Measurements from ENCODE around the gene PHF21B.

The PHF21B gene

GRCh38 chr22:45034156-45034555 lies 24.4 kb upstream of the PHF21B start:
- Mint-ChIP-seq H3K4me3 (no peak overlapping the region), H3K4me1 (no peaks in the 10 kb centered on the region), H3K27ac (no peak overlapping the region), H3K9me3 (no peaks in the 10 kb centered on the region), H3K27me3 (peaks cover 15 to 35% of the 10 kb centered on the region in 2 donors), H3K36me3 (no peaks in the 10 kb centered on the region)
- no peak for ATAC-seq (replicated peaks)
- DNase-seq, result no peak

GRCh38 chr22:45033136-45033535 lies 23.3 kb upstream of the PHF21B start:
- DNase-seq, result no peak
- no peaks in the 10 kb centered on the region for H3K9me3 Mint-ChIP-seq
- H3K27ac Mint-ChIP-seq, result no peak overlapping the region
- H3K27me3 Mint-ChIP-seq, result peaks cover 18 to 29% of the 10 kb centered on the region in 2 donors
- no peak overlapping the region for H3K4me3 Mint-ChIP-seq
- H3K4me1 Mint-ChIP-seq, result no peaks in the 10 kb centered on the region
- ATAC-seq (replicated peaks), result no peak
- no peaks in the 10 kb centered on the region for H3K36me3 Mint-ChIP-seq

GRCh38 chr22:45031629-45032403 lies 22.0 kb upstream of the PHF21B start:
- H3K27ac Mint-ChIP-seq, result no peak overlapping the region
- H3K36me3 Mint-ChIP-seq, result no peaks in the 10 kb centered on the region
- H3K9me3 Mint-ChIP-seq, result no peaks in the 10 kb centered on the region
- no peak overlapping the region for H3K4me3 Mint-ChIP-seq
- no peaks in the 10 kb centered on the region for H3K4me1 Mint-ChIP-seq
- peaks cover 9 to 28% of the 10 kb centered on the region in 2 donors for H3K27me3 Mint-ChIP-seq
- no peak for ATAC-seq (replicated peaks)
- DNase-seq, result no peak

- DNase-seq, result no peak
- no peak for ATAC-seq (replicated peaks)
- H3K9me3 Mint-ChIP-seq, result no peaks in the 10 kb centered on the region
- H3K4me1 Mint-ChIP-seq, result no peaks in the 10 kb centered on the region
- H3K27ac Mint-ChIP-seq, result no peak overlapping the region
- no peak overlapping the region for H3K4me3 Mint-ChIP-seq
- H3K27me3 Mint-ChIP-seq, result peaks cover 16 to 19% of the 10 kb centered on the region in 2 donors
- H3K36me3 Mint-ChIP-seq, result no peaks in the 10 kb centered on the region
Measured at GRCh38 chr22:45029501-45029900, 19.7 kb upstream of the PHF21B start.

GRCh38 chr22:45026511-45026910 lies 16.7 kb upstream of the PHF21B start:
- Mint-ChIP-seq H3K9me3 (peaks cover 0 to 2% of the 10 kb centered on the region in 2 donors), H3K36me3 (no peaks in the 10 kb centered on the region), H3K27ac (no peak overlapping the region), H3K4me1 (no peaks in the 10 kb centered on the region), H3K27me3 (peaks cover 26 to 36% of the 10 kb centered on the region in 2 donors), H3K4me3 (no peak overlapping the region)
- ATAC-seq (replicated peaks), result no peak
- DNase-seq, result no peak

- Mint-ChIP-seq H3K27me3 (peaks cover 37 to 47% of the 10 kb centered on the region in 2 donors), H3K27ac (no peak overlapping the region), H3K9me3 (peaks cover 0 to 2% of the 10 kb centered on the region in 2 donors), H3K36me3 (no peaks in the 10 kb centered on the region), H3K4me3 (no peak overlapping the region), H3K4me1 (no peaks in the 10 kb centered on the region)
- ATAC-seq (replicated peaks) (no peak), DNase-seq (no peak)
Measured at GRCh38 chr22:45023431-45023830, 13.6 kb upstream of the PHF21B start.

- Mint-ChIP-seq H3K9me3 (peaks cover 0 to 2% of the 10 kb centered on the region in 2 donors), H3K27me3 (peaks cover 37 to 49% of the 10 kb centered on the region in 2 donors), H3K4me1 (no peaks in the 10 kb centered on the region), H3K4me3 (no peak overlapping the region), H3K36me3 (no peaks in the 10 kb centered on the region), H3K27ac (no peak overlapping the region)
- no peak for DNase-seq
- no peak for ATAC-seq (replicated peaks)
Measured at GRCh38 chr22:45019861-45020655, 10.3 kb upstream of the PHF21B start.

GRCh38 chr22:45014654-45015053 lies 4.8 kb upstream of the PHF21B start:
- Mint-ChIP-seq H3K4me3 (no peak overlapping the region), H3K4me1 (peaks cover 6 to 9% of the 10 kb centered on the region in 2 donors), H3K27me3 (peaks cover 51 to 56% of the 10 kb centered on the region in 2 donors), H3K9me3 (no peaks in the 10 kb centered on the region), H3K36me3 (peaks cover 3 to 5% of the 10 kb centered on the region in 2 donors), H3K27ac (peak overlapping the region; percentile 15)
- DNase-seq, result no peak
- no peak for ATAC-seq (replicated peaks)

GRCh38 chr22:45013138-45013537 lies 3.3 kb upstream of the PHF21B start:
- Mint-ChIP-seq H3K4me3 (no peak overlapping the region), H3K9me3 (no peaks in the 10 kb centered on the region), H3K4me1 (peaks cover 7 to 9% of the 10 kb centered on the region in 2 donors), H3K36me3 (peaks cover 3 to 5% of the 10 kb centered on the region in 2 donors), H3K27me3 (peaks cover 45 to 46% of the 10 kb centered on the region in 2 donors), H3K27ac (no peak overlapping the region)
- no peak for DNase-seq
- ATAC-seq (replicated peaks), result no peak

- DNase-seq, result no peak
- Mint-ChIP-seq H3K36me3 (peaks cover 3 to 5% of the 10 kb centered on the region in 2 donors), H3K27me3 (peaks cover 50 to 58% of the 10 kb centered on the region in 2 donors), H3K9me3 (no peaks in the 10 kb centered on the region), H3K4me3 (peak overlapping the region; percentile 86 to 96), H3K4me1 (peaks cover 7 to 16% of the 10 kb centered on the region in 2 donors), H3K27ac (peak overlapping the region; percentile 87)
- ATAC-seq (replicated peaks), result no peak
Measured at GRCh38 chr22:45010532-45010900, 711 bp upstream of the PHF21B start.

GRCh38 chr22:45008751-45009605 lies 827 bp downstream of the PHF21B start:
- peaks cover 7 to 16% of the 10 kb centered on the region in 2 donors for H3K4me1 Mint-ChIP-seq
- H3K27me3 Mint-ChIP-seq, result peaks cover 57 to 64% of the 10 kb centered on the region in 2 donors
- H3K9me3 Mint-ChIP-seq, result no peaks in the 10 kb centered on the region
- DNase-seq, result no peak
- peak overlapping the region; percentile 50 to 52 for H3K4me3 Mint-ChIP-seq
- H3K27ac Mint-ChIP-seq, result no peak overlapping the region
- no peak for ATAC-seq (replicated peaks)
- peaks cover 3 to 5% of the 10 kb centered on the region in 2 donors for H3K36me3 Mint-ChIP-seq

- ATAC-seq (replicated peaks) (no peak), DNase-seq (no peak)
- Mint-ChIP-seq H3K9me3 (no peaks in the 10 kb centered on the region), H3K4me3 (peak overlapping the region; percentile 29 to 70), H3K36me3 (peaks cover 3 to 5% of the 10 kb centered on the region in 2 donors), H3K27ac (no peak overlapping the region), H3K4me1 (peaks cover 7 to 16% of the 10 kb centered on the region in 2 donors), H3K27me3 (peaks cover 64 to 71% of the 10 kb centered on the region in 2 donors)
Measured at GRCh38 chr22:45008186-45008681, 1.6 kb downstream of the PHF21B start.

GRCh38 chr22:45007391-45008185 lies 2.2 kb downstream of the PHF21B start:
- no peak for ATAC-seq (replicated peaks)
- H3K4me3 Mint-ChIP-seq, result peak overlapping the region; percentile 69 to 70

More at GRCh38 chr22:45007391-45008185, 2.2 kb downstream of the PHF21B start:
- Mint-ChIP-seq H3K36me3 (peaks cover 3 to 5% of the 10 kb centered on the region in 2 donors), H3K4me1 (peaks cover 7 to 16% of the 10 kb centered on the region in 2 donors), H3K9me3 (no peaks in the 10 kb centered on the region), H3K27me3 (peaks cover 66 to 72% of the 10 kb centered on the region in 2 donors), H3K27ac (no peak overlapping the region)
- no peak for DNase-seq
